GM12872 (cell line): Measurements from ENCODE around the gene EXOC3.

Experiments
- CTCF ChIP-seq: IDR thresholded peaks from 3 replicates; pipeline ENCODE4 v1.5.1; 2011; ENCODE audit warnings: low read depth, mild to moderate bottlenecking, low read length, moderate library complexity; ENCODE audit not compliant: insufficient read depth

Gene EXOC3

DNA sequence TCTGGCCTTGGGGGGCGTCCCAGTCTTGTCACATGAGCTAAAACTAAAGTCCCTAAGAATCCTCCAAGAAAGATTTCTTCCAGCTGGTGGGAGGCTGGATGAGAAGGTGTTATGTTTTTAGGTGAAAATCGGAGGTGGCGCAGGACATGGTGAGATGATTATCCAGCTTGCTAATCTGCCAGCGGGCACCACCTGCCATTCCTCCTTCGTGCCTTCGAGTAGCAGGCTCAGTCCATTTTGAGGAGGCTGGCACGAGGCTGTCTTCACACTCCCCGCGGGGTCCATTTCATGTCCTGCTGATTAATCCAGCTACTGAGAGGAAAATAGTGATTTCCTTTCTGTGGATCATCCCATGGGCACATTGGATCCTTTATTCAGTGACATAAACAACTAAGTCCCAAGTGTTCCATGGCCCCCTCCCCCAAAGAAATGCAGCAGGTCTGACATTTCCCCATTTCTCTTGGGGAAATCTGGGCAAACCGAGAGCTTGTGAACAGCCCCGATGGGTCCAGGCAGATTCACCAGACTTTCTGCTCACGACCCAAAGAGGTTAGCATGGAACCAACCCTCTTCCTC, 38.2 kb upstream of the EXOC3 start:
- no peak for TF ChIP-seq CTCF

DNA sequence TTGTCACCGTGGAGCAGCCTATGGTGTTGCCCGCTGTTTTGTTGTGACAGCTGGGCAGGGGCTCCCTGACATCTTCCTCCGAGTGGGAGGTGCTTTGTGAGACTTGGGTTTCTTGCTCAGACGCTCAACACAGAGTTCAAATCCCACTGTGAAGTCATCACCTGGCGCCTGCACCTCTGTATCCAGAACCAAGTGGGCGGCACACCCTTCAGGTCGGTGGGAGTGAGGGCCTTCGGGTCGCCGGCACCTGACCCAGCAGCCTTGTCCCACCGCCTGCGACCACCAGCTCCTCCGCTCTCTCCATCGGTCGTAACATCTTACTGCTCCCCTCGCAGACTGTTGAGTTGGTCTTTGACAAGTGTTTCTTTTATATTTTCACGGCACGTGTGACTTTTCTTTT, 37.6 kb upstream of the EXOC3 start:
- no peak for TF ChIP-seq CTCF

DNA sequence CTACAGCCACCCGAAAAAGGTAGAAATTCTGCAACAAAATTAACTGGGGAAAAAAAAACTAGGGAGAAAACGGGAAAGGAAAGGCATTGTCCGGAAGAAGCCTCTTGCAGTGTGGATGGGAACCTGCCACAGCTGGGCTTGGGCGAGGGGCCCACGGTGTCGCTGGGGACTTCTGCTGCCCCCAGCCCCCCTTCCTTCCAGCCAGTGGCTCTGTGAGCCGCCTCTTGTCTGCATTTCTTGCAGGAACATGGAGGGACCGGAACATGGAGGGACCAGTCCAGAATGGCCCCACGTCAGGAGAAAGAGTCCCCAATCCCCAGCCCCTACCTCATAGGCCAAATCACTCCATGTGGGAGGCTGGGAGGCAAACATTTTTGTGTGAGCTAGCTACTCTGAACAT, 36.9 kb upstream of the EXOC3 start:
- no peak for TF ChIP-seq CTCF

- TF ChIP-seq CTCF = no peak
Observed at GRCh38 chr5:407051-407450, 35.9 kb upstream of the EXOC3 start.

DNA sequence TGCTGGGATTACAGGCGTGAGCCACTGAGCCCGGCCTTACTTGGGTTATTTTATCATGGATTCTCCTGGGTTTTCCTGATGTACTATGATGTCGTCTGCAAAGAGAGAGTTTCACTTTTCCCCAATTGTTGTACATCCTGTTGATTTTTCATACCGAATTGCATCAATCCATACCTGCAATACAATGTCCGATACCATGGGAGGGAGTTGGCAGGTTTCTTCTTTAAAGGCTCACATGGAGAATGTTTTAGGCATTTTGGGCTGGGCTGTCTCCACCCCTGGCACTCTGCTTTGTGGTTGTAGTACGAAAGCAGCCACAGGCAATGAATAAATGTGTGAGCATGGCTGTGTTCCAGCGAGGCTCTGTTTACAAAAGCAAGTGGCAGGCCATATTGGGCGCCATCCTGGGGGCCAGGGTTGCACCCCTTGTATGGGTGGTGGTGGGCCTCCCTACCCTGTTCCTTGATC, 35.1 kb upstream of the EXOC3 start:
- TF ChIP-seq CTCF = no peak

- no peak for TF ChIP-seq CTCF
Observed at GRCh38 chr5:410911-411517, 32.0 kb upstream of the EXOC3 start.

DNA sequence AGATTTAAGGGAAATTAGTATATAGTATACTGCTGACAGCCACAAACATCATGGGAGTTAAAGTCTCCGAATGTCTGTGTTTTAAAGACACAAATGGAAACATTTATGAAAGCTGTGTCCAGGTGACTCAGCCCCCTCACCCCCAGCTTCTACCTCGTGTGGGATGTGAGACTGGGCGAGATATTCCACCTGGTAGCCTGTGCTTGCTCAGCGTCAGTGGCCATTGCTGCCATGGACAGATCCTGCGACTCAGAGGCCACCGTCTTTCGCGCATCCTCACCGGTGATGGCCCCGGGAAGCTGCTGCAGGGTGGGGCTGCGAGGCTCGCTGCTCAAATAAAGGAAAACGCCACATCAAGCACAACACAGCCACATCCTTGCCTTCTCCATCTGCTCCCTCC, 31.2 kb upstream of the EXOC3 start:
- TF ChIP-seq CTCF = no peak
